ENCODE data around the gene FN1.

Gene FN1

DNA sequence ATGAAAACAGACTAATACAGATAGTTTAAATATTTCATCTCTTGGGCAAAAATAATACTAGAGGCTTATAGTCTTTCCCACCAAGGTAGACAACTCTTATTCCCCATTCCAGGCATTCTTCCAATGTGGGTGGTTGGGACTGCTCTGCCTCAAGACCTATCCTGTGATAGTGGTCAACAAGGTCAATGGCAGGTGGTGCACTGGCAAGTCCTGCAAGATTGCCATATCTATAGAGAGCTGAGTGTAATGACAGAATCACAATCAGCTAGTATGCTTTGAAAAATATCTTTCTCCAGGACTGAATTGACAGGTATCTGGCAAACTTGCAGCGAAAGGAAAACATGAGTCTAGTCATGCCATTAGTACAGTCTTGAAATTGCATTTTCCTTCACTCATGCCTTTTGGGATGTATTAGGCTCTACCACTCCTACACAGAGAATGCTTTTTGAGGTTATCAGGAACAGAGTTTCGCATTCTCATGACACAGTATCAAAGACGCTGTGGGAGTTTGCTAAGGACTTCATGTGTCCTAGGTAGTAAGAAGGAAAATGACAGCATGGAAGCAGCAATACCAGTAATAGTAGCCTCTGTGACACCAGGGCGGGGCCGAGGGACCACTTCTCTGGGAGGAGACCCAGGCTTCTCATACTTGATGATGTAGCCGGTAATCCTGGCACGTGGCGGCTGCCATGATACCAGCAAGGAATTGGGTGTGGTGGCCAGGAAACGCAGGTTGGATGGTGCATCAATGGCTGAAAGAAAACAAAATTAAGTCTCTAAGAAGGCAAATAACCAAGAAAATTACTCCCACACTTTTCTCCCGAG, 61.0 kb downstream of the FN1 start:
- TF ChIP-seq, protein P1, sequence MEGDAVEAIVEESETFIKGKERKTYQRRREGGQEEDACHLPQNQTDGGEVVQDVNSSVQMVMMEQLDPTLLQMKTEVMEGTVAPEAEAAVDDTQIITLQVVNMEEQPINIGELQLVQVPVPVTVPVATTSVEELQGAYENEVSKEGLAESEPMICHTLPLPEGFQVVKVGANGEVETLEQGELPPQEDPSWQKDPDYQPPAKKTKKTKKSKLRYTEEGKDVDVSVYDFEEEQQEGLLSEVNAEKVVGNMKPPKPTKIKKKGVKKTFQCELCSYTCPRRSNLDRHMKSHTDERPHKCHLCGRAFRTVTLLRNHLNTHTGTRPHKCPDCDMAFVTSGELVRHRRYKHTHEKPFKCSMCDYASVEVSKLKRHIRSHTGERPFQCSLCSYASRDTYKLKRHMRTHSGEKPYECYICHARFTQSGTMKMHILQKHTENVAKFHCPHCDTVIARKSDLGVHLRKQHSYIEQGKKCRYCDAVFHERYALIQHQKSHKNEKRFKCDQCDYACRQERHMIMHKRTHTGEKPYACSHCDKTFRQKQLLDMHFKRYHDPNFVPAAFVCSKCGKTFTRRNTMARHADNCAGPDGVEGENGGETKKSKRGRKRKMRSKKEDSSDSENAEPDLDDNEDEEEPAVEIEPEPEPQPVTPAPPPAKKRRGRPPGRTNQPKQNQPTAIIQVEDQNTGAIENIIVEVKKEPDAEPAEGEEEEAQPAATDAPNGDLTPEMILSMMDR (conservative IDR thresholded peaks at IDR 0.05; ENCODE audit: low read length), result no peak
- no peak for TF ChIP-seq EZH2phosphoT487 (IDR thresholded peaks at IDR 0.05; ENCODE audit: borderline replicate concordance)
- no peaks in the 10 kb centered on the region for H3F3A ChIP-seq (ENCODE audit: low read depth)

DNA sequence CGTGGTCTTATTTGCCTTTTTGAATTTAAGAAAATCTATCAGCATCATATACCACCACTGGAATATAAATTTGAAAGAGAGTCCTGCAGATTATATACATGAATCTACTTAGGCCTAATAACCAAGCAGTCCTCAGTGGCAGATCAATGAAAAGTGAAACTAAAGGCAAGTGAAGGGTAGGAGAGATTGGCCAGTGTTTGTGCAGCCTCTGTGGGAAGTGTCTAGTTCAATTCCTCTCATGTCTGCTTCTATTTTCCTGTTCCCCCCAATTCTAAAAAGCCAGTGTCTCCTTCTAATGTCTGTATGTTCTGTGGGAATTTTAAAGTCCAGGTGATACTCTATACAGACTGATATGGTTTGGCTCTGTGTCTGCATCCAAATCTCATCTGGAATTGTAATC, 61.9 kb downstream of the FN1 start:
- Histone ChIP-seq H3K9ac (ENCODE audit: low read depth, low read length, poor library complexity, severe bottlenecking) (no peak overlapping the region), H3K4me1 (ENCODE audit: insufficient read depth, low read length, poor library complexity, severe bottlenecking) (no peaks in the 10 kb centered on the region), H3K9me3 (ENCODE audit: insufficient read depth, low read depth, low read length) (no peaks in the 10 kb centered on the region), H4K20me1 (ENCODE audit: insufficient read depth, low read length, poor library complexity, severe bottlenecking) (no peaks in the 10 kb centered on the region), H3K36me3 (ENCODE audit: insufficient read depth, low read length) (no peaks in the 10 kb centered on the region), H3K4me3 (ENCODE audit: low read length, poor library complexity, severe bottlenecking) (no peak overlapping the region), H3K4me2 (ENCODE audit: low read depth, low read length, poor library complexity, severe bottlenecking) (no peak overlapping the region), H3K9me2 (replicated peaks; ENCODE audit: low read depth, low read length) (no peaks in the 10 kb centered on the region), H3K79me2 (ENCODE audit: insufficient read depth, low read length) (no peaks in the 10 kb centered on the region), H3K27me3 (ENCODE audit: insufficient read depth, low read length, poor library complexity, severe bottlenecking) (no peaks in the 10 kb centered on the region), H3F3A (ENCODE audit: low read depth) (no peaks in the 10 kb centered on the region), H2AFZ (ENCODE audit: low read length) (no peak overlapping the region)
- no peak for TF ChIP-seq EZH2phosphoT487 (IDR thresholded peaks at IDR 0.05; ENCODE audit: borderline replicate concordance)
- TF ChIP-seq, protein P1 (conservative IDR thresholded peaks at IDR 0.05; ENCODE audit: low read length), result no peak

More for the DNA sequence above, 61.0 kb downstream of the FN1 start:
- Histone ChIP-seq H3K4me1 (ENCODE audit: insufficient read depth, low read length, poor library complexity, severe bottlenecking) (no peaks in the 10 kb centered on the region), H3K79me2 (ENCODE audit: insufficient read depth, low read length) (no peaks in the 10 kb centered on the region), H3K9me3 (ENCODE audit: insufficient read depth, low read depth, low read length) (no peaks in the 10 kb centered on the region), H3K4me3 (ENCODE audit: low read length, poor library complexity, severe bottlenecking) (no peak overlapping the region), H2AFZ (ENCODE audit: low read length) (no peak overlapping the region), H3K4me2 (ENCODE audit: low read depth, low read length, poor library complexity, severe bottlenecking) (no peak overlapping the region), H3K9me2 (replicated peaks; ENCODE audit: low read depth, low read length) (no peaks in the 10 kb centered on the region), H3K36me3 (ENCODE audit: insufficient read depth, low read length) (no peaks in the 10 kb centered on the region), H4K20me1 (ENCODE audit: insufficient read depth, low read length, poor library complexity, severe bottlenecking) (no peaks in the 10 kb centered on the region), H3K27me3 (ENCODE audit: insufficient read depth, low read length, poor library complexity, severe bottlenecking) (no peaks in the 10 kb centered on the region), H3K9ac (ENCODE audit: low read depth, low read length, poor library complexity, severe bottlenecking) (no peak overlapping the region)

GRCh38 chr2:215372968-215373649, 62.8 kb downstream of the FN1 start:
- Histone ChIP-seq H2AFZ (ENCODE audit: low read length) (no peak overlapping the region), H3F3A (ENCODE audit: low read depth) (no peaks in the 10 kb centered on the region), H3K36me3 (ENCODE audit: insufficient read depth, low read length) (no peaks in the 10 kb centered on the region), H3K4me3 (ENCODE audit: low read length, poor library complexity, severe bottlenecking) (no peak overlapping the region), H3K79me2 (ENCODE audit: insufficient read depth, low read length) (no peaks in the 10 kb centered on the region), H3K9ac (ENCODE audit: low read depth, low read length, poor library complexity, severe bottlenecking) (no peak overlapping the region), H3K9me2 (replicated peaks; ENCODE audit: low read depth, low read length) (no peaks in the 10 kb centered on the region), H3K27me3 (ENCODE audit: insufficient read depth, low read length, poor library complexity, severe bottlenecking) (no peaks in the 10 kb centered on the region), H3K4me1 (ENCODE audit: insufficient read depth, low read length, poor library complexity, severe bottlenecking) (no peaks in the 10 kb centered on the region), H4K20me1 (ENCODE audit: insufficient read depth, low read length, poor library complexity, severe bottlenecking) (no peaks in the 10 kb centered on the region), H3K4me2 (ENCODE audit: low read depth, low read length, poor library complexity, severe bottlenecking) (no peak overlapping the region), H3K9me3 (ENCODE audit: insufficient read depth, low read depth, low read length) (no peaks in the 10 kb centered on the region)
- TF ChIP-seq, protein P1 (conservative IDR thresholded peaks at IDR 0.05; ENCODE audit: low read length), result no peak
- TF ChIP-seq EZH2phosphoT487 (IDR thresholded peaks at IDR 0.05; ENCODE audit: borderline replicate concordance), result no peak
